HCEC 1CT (cell line): ENCODE data around the gene USP32.
"Not testable (repeated sequence)": the region's sequence is repeated elsewhere in the genome, so short reads cannot be mapped to it uniquely, and the experiment has no call there.

Experiments used
- DNase-seq: peaks from one replicate; pipeline ENCODE4 v3.0.0-alpha.2; 2017

The USP32 gene

DNA sequence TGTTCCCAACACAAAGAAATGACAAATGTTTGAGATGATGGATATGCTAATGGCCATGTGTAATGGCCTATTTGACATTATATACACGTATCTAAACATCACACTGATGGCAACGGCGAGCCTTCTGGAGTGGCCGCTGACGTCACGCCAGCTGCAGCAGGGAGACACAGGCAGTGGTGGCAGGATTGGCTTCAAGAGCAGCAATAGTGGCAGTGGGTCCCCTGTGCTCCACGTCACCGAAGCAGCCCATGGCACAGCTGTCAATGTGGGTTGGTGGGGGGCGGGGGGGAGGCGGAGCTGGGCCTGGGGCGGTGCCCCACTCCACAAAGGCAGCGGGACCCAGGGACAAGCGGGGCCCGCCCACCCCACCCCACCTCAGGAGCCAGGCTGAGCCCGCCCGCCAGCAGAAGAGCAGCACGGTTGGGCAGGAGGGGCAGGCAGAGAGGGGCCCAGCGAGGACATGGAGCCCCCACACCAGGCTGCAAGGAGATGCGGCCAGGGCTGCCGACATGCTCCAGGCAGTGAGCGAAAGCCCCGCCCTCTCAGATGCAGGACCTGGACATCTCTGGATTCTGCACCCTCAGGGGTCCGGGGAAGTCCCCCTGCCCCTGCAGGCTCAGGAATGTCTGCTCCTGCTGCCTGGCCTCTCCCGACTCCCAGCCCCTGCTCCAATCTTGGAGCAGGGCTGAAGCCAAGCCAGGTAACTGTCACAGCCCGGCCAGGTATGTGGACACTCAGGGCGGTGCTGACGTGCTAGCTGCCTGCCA, 64.6 kb downstream of the USP32 start:
- DNase-seq = no peak

DNA sequence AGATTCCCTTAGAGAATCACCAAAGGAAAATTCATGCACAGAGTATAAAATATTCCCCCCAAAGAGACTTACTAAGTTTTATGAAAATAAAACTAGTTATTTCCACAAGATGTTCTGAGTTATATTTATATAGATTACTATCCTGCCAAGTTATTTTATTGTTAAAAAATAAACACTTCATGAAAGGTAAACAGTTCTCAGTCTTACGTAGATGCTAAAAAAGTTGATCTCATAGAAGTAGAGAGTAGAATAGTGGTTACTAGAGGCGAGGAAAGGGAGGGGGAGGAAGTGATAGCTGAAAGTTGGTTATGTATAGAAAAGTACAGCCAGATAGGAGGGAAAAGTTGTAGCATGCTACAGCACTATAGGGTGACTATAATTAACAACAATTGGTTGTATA, 65.2 kb downstream of the USP32 start:
- no peak for DNase-seq

DNA sequence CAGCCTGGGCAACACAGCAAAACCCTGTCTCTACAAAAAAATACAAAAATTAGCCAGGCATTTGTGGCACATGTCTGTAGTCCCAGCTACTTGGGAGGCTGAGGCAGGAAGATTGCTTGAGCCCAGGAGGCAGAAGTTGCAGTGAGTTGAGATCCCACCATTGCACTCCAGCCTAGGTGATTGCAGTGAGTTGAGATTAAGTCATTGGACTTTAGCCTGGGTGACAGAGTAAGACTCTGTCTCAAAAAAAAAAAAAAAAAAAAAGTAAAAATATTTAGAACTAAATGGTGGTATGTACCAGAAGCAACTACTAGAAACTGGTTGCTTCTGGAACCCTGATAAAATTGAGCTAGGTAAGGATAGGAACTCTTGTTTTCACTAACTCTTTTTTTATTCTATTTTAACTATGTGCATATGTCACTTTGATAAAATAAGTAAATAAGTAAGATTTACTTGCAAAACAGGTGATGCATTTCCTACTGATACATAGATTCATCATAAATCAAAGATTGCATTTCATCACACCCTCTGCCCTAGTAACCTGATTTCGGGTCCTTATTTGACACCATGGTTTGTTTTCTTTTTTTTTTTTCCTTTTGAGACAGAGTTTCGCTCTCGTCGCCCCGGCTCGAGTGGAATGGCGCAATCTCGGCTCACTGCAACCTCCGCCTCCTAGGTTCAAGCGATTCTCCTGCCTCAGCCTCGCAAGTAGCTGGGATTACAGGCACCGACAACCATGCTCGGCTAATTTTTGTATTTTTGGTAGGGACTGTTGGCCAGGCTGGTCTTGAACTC, 66.0 kb downstream of the USP32 start:
- no peak for DNase-seq

DNA sequence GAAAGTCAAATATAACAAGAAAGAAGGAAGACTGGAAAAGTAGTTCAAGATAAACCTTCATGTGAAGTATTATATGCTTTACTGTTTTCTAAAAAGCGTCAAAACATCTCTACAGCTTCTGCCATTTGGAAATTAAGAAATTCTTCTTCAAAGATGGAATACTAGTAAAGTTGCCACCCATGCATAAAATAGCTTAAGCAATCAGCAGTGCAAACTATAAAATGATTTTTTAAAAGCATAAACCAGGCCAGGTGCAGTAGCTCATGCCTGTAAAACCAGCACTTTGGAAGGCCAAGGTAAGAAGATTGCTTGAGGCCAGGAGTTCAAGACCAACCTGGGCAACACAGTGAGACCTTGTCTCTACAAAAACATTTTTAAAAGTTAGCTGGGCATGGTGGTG, 68.2 kb downstream of the USP32 start:
- no peak for DNase-seq

DNA sequence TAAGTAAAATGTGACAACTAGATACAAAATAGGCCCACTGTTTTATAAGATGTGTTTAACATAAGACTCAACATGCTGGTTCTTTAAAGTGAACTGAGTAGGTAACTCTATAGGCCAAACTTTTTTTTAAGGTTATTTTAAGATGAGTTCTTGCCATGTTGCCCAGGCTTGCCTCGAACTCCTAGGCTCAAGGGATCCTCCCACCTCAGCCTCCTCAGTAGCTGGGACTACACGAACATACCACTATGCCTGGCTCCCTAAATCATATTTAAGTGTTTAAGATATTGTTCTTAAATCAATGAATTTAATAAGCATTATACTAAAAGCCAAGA, 69.9 kb downstream of the USP32 start:
- DNase-seq = no peak

DNA sequence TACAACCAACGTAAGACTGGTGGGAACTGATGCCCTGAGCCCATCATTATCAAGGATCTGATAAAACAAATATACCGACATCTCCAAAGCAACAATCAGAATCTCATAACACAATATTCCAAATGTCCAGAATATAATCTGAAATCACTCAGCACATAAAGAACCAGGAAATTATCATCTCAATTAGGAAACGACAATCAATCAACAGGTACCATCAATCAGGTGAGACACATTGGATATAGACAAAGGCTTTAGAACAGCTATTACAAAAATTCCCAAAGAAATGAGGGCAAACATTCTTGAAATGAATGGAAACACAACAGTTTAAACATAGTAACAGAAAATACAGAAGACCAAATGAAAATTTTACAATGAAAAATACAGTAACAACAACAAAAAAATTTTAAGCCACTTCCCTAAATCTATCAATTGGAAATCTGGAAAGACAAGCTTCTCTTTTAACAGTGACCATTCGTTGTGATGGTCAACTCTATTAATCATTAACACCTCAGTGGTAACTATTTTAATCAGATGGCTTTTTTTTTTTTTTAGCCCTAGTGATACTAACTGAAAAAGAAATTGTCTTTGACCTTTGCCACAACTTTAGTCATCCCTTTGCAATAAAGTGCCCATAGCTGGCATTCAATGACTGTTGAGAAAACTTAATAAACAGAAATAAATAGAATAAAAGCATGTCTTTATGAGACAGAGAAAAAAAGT, 70.4 kb downstream of the USP32 start:
- no peak for DNase-seq

DNA sequence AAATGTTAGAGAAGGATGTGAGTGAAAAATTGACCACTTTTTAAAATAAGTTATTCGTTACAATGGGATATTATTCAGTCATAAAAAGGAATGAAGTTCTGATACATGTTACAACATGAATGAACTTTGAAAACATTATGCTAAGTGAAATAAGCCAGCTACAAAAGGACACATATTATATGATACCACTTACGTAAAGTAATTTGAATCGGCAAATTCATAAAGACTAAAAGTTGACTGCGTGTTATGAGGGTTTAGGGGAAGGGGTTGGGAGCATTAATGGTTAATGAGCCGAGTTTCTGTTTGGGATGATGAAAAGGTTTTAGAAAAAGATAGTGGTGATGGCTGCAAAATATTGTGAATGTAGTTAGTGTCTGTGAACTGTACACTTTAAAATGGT, 73.1 kb downstream of the USP32 start:
- no peak for DNase-seq

DNA sequence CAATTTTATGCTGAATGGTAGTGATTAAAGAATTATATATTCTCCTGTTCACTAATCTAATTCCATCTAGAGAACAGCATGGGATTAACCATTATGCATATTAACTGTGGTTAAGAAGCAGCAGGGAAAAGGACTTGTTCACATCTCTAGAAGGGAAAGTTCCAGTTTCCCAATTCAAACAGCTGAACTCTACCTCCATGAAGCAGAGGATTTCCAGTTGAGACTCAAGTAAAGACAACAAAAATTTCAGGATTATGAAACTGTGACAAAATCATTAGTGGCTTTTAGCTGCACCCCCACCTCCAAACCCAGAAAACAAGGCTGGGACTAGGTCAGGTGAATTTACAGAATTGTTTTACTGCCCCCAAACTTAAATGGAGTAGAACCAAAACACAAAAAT, 73.6 kb downstream of the USP32 start:
- DNase-seq = no peak

DNA sequence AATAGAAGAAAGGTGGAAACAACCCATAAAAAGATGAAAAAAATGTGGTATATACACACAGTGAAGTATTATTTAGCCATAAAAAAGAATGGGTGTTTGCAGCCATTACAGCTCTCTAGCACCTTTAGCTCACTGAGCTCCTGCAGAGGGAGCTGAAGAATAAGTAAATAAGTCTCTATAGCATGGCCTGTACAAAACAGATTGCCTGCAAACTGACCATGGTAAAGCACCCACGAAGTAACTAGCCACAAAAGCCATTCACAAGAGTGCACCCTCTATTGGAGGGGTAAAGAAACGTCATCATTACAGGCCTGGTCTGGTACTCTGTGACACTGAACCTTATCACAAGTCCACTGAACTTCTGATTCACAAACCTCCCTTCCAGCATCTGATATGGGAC, 76.3 kb downstream of the USP32 start:
- peak; percentile 20 for DNase-seq

DNA sequence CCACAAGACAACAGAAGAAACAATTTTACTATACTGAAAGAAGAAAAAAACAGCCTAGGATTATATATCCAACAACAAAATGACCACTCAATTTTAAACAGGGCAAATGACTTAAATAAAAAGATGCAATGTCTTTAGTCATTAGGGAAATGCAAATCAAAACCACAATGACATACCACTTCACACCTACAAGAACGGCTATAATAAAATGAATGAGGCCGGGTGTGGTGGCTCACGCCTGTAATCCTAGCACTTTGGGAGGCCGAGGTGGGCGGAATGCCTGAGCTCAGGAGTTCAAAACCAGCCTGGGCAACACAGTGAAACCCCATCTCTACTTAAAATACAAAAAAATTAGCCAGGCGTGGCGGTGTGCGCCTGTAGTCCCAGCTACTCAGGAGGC, 77.0 kb downstream of the USP32 start:
- DNase-seq = not testable (repeated sequence)

DNA sequence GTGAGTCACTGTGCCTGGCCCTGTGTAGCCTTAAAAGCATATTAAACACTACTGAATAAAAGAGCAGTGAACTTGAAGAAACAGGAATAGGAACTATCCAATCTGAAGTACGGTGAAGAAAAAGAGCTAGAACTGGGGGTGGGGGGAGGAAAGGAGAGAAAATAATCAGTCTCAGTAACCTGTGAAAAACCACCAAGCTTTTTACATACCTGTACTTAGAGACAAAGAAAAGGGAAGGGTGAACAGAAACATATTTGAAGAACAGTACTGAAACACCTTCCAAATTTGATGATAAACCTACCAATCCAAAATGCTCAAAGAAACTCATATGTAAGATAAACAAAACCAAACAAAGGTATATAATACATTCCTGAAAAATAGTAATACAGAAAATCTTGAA, 77.5 kb downstream of the USP32 start:
- DNase-seq = no peak

DNA sequence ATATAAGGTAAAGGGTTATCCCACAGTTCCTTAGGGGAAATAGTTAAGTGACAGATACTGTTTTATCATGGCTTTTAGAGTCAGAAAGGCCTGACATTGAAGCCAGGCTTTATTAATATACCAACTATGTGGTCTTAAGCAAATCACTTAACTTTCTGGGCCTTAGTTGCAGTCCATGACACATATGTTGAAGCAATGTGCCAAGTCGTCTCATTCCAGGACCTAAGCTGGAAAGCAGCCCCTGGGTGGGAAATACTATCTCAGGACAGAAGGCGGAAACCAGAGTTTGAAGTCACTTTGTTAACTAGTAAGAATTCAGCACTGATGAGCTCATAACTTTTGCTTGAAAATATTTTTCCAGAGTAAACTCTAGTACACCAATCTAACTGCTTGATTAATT, 80.0 kb downstream of the USP32 start:
- no peak for DNase-seq

DNA sequence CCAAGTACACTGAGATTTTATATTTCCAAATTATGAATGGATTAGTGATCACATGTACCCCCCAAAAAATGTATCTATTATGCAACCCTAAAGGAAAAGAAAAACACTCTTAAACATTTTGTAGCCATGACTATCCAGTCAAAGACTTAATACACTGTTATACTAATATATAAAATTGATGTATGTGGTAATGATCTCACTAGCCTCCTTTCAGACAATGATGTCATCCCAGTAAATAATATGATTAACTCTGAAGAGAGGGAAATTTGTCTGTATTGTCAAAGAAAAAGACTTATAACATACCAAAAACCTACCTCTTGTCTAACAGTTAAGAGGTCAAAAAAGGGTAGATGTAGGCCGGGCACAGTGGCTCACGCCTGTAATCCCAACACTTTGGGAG, 80.7 kb downstream of the USP32 start:
- DNase-seq = peak; percentile 16

DNA sequence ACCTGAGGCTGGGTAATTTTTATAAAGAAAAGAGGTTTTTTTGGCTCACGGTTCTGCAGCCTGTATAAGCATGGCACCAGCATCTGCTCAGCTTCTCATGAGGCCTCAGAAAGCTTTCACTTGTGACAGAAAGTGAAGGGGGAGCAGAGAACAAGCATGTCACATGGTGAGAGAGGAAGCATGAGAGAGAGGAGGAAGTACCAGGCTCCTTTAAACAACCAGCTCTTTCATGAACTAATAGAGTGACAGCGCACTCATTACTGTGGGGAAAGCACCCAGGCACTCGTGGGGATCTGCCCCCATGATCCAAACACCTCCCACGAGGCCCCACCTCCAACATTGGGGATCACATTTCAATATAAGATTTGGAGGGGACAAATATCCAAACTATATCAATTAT, 86.8 kb downstream of the USP32 start:
- DNase-seq = no peak

DNA sequence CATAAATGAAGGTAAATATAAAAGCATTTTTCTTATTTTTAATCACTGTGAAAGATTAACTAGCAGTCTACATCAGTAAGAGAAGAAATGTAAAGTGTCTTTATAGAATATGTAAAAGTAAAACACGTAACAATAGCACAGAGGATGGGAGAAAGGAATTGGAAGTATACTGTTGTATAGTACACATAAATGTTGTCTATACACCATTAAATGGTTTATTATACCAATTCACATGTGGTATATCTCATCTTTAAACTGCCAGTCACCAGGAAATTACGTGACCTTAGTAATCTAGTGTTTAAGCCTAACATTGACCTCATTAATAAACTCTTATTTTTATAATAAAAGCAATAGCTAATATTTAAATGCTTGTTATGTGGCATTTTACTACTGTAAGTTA, 87.4 kb downstream of the USP32 start:
- DNase-seq = no peak

DNA sequence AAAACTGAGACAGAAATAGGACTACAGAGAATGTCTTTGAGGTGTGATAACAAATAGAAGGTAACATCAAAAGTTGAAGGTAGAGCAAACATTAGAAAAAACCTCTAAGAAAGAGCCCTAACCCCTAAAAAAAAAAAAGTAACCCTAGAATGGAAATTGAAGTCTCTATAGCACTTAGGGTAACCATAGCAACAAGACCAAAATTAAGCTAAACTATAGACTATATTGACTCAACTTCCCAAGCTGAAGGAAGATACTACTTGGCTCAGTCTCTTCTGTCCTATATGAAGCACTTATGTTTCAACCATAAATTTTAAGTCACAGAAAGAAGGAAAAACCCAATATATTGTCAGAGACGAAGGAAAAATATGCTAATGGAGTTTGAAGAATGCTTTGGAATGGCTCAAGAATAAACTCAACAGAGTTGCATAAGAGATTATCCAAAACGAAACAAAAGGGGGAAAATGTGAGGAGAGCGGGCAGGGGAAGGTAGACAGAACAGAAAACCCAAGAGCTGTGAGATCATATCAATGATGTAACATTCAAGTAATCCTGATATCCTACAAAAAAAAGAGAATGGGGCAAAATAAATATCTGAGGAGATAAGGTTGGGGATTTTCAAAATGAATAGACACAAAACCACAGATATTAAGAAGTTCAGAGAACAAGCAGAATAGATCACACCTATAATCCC, 88.4 kb downstream of the USP32 start:
- DNase-seq = no peak

DNA sequence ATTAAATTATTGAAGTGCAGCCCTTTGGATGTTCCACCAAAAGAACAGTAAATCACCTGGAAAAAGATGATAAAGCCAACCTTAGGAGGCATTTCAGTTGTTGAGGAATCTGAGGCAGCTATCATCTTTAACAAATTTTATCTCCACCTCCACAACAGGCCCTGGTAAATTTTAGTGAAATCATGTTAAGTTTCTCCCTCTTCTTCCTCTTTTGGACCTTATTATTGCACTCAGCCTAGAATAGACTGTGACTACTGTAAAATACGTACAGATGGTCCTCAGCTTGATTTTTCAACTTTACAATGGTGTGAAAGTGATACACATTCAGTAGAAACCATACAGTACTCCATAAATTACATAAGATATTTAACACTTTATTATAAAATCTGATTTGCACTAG, 90.3 kb downstream of the USP32 start:
- DNase-seq = no peak

DNA sequence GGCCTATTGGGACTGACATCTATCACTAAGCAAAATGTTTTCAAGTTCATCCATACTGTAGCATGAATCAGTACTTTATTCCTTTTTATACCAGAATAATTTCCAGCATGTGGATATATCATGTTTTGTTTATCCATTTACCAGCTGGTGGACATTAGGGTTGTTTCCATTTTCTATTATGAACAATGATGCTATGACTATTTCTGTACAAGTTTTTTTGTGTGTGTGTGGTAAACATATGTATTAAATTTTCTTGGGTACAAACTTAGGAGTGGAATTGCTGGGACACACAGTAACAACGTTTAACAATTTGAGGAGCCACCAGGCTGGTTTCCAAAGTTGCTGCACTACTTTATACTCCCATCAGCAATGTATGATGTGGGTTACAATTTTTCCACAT, 91.0 kb downstream of the USP32 start:
- no peak for DNase-seq

DNA sequence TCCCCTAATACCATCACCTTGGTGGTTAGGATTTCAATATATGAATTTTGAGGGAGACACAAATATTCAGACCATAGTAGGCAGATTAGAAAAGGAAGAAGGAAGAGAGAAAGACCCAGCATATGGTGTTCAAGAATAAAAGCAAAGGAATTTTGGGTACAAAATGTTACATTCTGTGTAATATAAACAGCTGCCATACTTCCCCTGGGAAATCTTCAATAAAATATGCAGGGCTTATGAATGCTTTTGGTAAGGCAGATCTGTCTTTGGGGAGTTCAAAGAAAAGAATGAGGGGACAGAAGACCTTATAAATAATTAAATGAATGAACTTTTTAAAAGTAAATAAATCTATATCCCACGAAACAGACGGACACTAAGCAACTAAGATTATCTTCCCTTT, 91.9 kb downstream of the USP32 start:
- no peak for DNase-seq

DNA sequence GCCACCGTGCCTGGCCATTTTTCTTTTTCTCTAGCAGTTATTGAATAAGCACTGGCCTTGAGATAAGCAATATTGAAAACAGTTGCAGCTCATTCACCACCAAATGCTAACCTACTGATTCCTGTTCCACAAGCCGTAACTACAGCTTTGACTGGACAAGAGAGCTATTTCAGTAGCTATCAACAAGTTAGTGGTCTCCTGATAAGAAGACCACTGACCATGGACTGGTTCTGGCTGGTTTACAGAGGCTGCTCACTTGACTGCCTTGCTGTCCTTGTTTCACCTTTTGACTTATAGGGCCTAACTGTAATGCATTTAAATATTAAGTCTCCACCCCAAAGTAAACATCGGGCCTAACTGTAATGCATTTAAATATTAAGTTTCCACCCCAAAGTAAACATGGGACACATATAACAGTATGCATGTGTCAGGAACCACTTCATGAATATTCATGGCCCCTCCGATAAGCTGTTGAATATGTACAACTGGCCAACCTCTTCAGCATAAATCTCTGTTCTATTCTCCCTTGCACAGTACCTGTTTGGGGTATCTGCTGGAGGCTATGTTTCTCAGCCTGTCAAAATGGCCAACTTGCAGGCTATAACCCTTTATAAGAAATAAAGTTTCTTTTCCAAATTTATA, 94.1 kb downstream of the USP32 start:
- DNase-seq = no peak

DNA sequence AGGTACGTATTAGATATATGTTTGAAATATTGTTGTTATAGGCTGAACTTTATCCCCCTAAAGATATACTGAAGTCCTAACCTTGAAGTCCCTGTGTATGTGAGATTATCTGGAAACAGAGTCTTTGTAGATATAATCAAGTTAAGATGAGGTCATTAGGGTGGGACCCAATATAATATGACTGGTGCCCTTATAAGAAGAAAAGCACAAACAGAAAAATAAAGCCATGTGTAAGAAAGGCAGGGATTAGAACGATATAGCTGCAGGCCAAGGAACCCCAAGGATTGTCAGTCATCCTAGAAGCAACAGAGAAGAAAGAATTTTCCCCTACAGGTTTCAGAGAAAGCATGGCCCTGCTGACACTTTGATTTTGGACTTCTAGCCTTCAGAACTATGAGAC, 95.8 kb downstream of the USP32 start:
- DNase-seq = no peak

DNA sequence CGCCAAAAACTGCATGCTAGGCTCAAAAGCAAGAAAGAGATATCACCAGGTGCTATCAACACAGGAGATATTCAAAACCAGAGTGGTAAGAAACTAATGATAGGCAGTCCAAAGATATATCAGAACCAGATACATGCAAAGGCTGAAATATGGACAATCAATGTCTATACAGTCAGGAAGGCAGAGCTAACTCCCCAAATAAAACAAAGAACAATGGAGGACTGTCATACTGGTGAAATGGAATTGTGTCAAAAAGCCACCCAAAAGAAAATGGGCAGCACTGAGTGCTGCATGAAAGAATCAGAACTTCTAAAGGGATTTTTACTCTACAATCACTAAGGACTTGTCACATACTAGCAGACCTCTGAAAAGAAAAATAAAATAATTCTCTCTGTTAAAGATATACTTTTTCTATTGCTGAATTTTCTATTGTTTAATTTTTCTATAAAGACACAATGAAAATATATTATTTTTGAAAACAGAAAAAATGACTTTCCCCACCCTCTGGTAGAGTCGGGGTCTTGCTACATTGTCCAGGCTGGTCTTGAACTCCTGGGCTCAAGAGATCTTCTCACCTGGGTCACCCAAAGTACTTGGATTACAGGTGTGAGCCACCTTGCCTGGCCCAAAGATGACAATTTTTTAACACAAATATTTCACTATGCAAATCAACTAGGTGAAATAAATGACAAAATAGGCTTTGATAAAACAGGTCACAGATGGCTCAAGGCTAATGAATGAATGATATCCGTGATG, 98.2 kb downstream of the USP32 start:
- no peak for DNase-seq
